Testis (tissue), 3 donors: ENCODE data around the gene MC1R. TPM values are rescaled to one million over a fixed set of nuclear protein-coding genes. Genes with fewer than 3 reads are reported as not detected.
"Not testable (repeated sequence)": the region's sequence is repeated elsewhere in the genome, so short reads cannot be mapped to it uniquely, and the experiment has no call there.

Source experiments
- DNase-seq: peaks from one replicate; pipeline ENCODE4 v3.0.0-alpha.2; 2019
- H3K27ac ChIP-seq, 2 donors: fragments of 200-600 bp; sonication (generic); one replicate each; pipeline ENCODE4 v1.5.1; 2019
- H3K27me3 ChIP-seq: fragments of 200-600 bp; sonication (generic); one replicate; pipeline ENCODE4 v1.5.1; 2019
- H3K36me3 ChIP-seq: fragments of 200-600 bp; sonication (generic); one replicate; pipeline ENCODE4 v1.5.1; 2017; ENCODE audit warnings: low read depth; ENCODE audit errors: missing control alignments
- H3K4me1 ChIP-seq: fragments of 200-600 bp; sonication (generic); one replicate; pipeline ENCODE4 v1.5.1; 2019
- H3K4me3 ChIP-seq, 2 donors: fragments of 200-600 bp; sonication (generic); one replicate each; pipeline ENCODE4 v1.5.1; 2017 to 2019
- H3K9me3 ChIP-seq: fragments of 200-600 bp; sonication (generic); one replicate; pipeline ENCODE4 v1.5.1; 2017
- POLR2A ChIP-seq: fragments of 450-650 bp; IDR thresholded peaks from one replicate; pipeline ENCODE4 v1.6.1; 2017; ENCODE audit warnings: antibody characterized with exemption, mild to moderate bottlenecking, moderate library complexity
- WGBS, 2 donors: methylation state at CpG; one replicate each; pipeline ENCODE4 v1.1.5; 2018; 5-methylcytosine and 5-hydroxymethylcytosine counted together
- intact Hi-C: fragments of 100-400 bp; cut with DNase I; formaldehyde crosslinking; loops from one replicate; pipeline ENCODE4 v1.15.1; 2023; ENCODE audit warnings: low total_unique reads
- polyA plus RNA-seq: library from polyadenylated mRNA; stranded (reverse); fragments of 350-450 nt; fragmentation: Illumina TruSeq; extraction: RNeasy Lipid Tissue Mini Kit (QIAGEN cat#74804); gene quantifications from one replicate; pipeline ENCODE4 v1.2.3, GENCODE V29; 2014; ENCODE audit warnings: low read depth, low replicate concordance; ENCODE audit not compliant: insufficient read depth
- total RNA-seq, 2 donors: library from RNA; depleted of rRNA; stranded (reverse); fragments of >200 nt; gene quantifications; one replicate each; pipeline ENCODE4 v1.2.3, GENCODE V29; 2016
- TF ChIP-seq, protein P1 (sequence below), 3 experiments: fragments of 450-650 bp in 2 of 3; fragments of 200-600 bp in 1 of 3; sonication (generic) in 1 of 3; IDR thresholded peaks; one replicate each; pipeline ENCODE4 v1.5.1; 2016 to 2019; ENCODE audit warnings: antibody characterized with exemption in 3 of 3, mild to moderate bottlenecking in 2 of 3, moderate library complexity in 1 of 3

Gene MC1R
- total and polyA plus RNA-seq, 3 donors from 2014 or later, result 30.1 to 53.7 (median 40.0) TPM

DNA sequence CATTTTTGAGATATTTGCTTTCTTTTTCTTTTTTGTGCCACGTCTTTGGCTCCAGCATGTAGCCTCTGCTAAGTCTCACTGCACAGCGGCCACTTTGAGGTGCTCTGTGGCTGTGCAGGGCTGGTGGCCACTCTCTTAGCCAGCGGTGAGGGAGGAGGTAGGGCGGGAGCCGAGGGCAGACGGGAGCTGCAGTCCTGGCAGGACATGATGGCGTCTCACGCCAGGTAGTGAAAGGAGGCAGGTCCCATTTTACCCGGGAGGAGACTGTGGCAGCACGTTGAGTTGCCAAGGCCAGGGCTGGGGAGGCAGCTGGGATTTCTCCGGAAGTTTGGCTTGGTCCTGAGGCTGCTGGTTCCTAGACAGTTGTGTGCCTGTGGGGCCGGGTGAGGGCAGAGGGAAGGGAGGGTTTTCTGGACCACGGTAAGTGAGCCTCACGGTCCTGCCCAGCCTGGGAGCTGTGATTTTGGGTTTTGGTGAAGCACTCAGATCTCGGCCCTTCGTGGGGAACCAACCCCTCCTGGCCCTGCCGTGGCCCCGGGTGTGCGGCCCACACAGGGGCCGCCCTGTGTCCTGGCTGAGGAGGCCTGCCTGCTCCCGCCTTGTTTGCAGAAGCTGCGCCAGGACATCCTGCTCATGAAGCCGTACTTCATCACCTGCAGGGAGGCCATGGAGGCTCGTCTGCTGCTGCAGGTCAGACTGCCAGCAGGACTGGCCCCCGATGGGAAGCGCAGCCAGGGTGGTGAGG lies 44.3 kb downstream of the MC1R start:
- no peaks in the 10 kb centered on the region for H3K9me3 ChIP-seq
- H3K4me3 ChIP-seq, result no peak overlapping the region
- H3K27ac ChIP-seq, result no peak overlapping the region
- no peak for DNase-seq
- 86 to 89% methylated on average over 11 to 26 of the region's 26 CpGs for whole genome bisulfite sequencing, 2 donors
- intact Hi-C loops, result no loop called here
- no peaks in the 10 kb centered on the region for H3K27me3 ChIP-seq
- TF ChIP-seq, protein P1, sequence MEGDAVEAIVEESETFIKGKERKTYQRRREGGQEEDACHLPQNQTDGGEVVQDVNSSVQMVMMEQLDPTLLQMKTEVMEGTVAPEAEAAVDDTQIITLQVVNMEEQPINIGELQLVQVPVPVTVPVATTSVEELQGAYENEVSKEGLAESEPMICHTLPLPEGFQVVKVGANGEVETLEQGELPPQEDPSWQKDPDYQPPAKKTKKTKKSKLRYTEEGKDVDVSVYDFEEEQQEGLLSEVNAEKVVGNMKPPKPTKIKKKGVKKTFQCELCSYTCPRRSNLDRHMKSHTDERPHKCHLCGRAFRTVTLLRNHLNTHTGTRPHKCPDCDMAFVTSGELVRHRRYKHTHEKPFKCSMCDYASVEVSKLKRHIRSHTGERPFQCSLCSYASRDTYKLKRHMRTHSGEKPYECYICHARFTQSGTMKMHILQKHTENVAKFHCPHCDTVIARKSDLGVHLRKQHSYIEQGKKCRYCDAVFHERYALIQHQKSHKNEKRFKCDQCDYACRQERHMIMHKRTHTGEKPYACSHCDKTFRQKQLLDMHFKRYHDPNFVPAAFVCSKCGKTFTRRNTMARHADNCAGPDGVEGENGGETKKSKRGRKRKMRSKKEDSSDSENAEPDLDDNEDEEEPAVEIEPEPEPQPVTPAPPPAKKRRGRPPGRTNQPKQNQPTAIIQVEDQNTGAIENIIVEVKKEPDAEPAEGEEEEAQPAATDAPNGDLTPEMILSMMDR (IDR thresholded peaks at IDR 0.05), result no peak
- no peak for TF ChIP-seq POLR2A
- no peaks in the 10 kb centered on the region for H3K4me1 ChIP-seq
- no peaks in the 10 kb centered on the region for H3K36me3 ChIP-seq

DNA sequence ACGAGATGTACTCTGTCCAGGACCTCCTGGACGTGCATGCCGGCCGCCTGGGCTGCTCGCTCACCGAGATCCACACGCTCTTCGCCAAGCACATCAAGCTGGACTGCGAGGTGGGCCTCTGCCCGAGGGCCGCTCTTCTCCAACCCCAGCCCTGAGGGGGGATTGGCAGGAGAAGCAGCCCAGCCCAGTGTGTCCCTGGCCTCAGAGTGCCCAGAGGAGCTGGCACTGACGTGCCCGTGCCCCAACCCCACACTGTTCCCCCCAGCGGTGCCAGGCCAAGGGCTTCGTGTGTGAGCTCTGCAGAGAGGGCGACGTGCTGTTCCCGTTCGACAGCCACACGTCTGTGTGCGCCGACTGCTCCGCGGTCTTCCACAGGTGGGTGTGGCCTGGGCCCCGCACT lies 45.5 kb downstream of the MC1R start:
- Histone ChIP-seq H3K27me3 (no peaks in the 10 kb centered on the region), H3K9me3 (no peaks in the 10 kb centered on the region), H3K4me1 (no peaks in the 10 kb centered on the region), H3K36me3 (no peaks in the 10 kb centered on the region), H3K4me3 (no peak overlapping the region), H3K27ac (no peak overlapping the region)
- intact Hi-C loops, result no loop called here
- WGBS, 2 donors, result 90% methylated on average over 24 of the region's 25 CpGs; no CpG with 5 or more reads in 1 of the 2 donors
- no peak for DNase-seq
- TF ChIP-seq, protein P1 (IDR thresholded peaks at IDR 0.05), result no peak
- no peak for TF ChIP-seq POLR2A

DNA sequence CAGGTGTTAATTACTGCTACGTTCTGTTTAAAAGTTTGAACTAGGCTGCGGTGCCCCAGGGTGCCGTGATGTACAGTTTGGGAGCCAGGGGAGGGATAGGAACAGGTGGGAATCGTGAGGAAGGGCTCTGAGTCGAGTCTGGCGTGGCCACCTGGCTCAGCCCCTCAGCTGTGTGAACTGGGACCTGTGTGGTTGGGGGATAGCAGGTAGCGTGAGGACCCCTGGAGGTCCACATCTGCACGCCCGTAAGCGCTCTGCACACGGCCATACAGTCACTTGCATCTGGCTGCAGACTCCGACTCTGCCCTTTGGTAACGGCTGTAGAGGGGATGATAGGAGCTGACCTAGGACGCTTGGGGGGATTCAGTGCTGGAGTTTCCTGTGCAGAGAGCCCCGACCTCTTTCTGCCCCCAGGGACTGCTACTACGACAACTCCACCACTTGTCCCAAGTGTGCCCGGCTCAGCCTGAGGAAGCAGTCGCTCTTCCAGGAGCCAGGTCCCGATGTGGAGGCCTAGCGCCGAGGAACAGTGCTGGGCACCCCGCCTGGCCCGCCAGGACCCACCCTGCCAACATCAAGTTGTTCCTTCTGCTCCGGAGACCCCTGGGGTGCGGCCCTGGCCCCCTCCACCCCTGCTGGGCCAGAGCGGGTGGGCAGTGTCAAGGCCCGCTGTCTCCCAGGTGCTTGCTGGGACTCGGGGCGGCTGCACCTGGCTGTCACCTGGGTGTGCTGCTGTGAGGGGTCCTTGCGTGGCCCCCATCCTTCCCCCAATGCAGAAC lies 47.0 kb downstream of the MC1R start:
- intact Hi-C loops, result no loop called here
- Histone ChIP-seq H3K4me1 (no peaks in the 10 kb centered on the region), H3K36me3 (no peaks in the 10 kb centered on the region), H3K9me3 (no peaks in the 10 kb centered on the region), H3K4me3 (no peak overlapping the region), H3K27me3 (no peaks in the 10 kb centered on the region), H3K27ac (no peak overlapping the region)
- DNase-seq, result no peak
- TF ChIP-seq, protein P1 (IDR thresholded peaks at IDR 0.05), result no peak
- no peak for TF ChIP-seq POLR2A
- WGBS, 2 donors, result 90 to 92% methylated on average over 18 to 30 of the region's 30 CpGs

DNA sequence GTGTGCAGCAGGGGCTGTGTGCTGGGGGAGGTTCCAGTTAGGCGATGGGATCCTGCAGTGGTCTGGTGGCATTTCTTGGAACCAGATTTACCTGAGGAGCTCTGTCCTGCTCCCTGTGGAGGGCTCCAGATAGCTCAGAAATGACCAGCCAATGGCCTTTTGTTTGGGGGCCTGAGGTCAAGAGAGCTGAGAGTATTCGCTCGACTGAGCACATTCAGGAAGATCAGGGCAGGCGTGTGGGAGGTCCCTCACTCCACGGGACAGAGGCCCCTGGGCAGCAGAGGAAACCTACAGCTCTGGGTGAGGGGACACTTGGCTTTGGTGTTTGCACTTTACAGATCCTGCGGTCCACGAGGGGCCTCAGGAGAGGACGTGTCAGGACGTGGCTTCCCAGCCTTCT lies 48.1 kb downstream of the MC1R start:
- intact Hi-C loops, result no loop called here
- Histone ChIP-seq H3K9me3 (no peaks in the 10 kb centered on the region), H3K27ac (no peak overlapping the region), H3K4me3 (no peak overlapping the region), H3K27me3 (no peaks in the 10 kb centered on the region), H3K36me3 (no peaks in the 10 kb centered on the region), H3K4me1 (peaks cover 8% of the 10 kb centered on the region)
- DNase-seq, result no peak
- TF ChIP-seq, protein P1 (IDR thresholded peaks at IDR 0.05), result no peak
- no peak for TF ChIP-seq POLR2A
- WGBS, 2 donors, result 79 to 86% methylated on average over 1 to 9 of the region's 9 CpGs

DNA sequence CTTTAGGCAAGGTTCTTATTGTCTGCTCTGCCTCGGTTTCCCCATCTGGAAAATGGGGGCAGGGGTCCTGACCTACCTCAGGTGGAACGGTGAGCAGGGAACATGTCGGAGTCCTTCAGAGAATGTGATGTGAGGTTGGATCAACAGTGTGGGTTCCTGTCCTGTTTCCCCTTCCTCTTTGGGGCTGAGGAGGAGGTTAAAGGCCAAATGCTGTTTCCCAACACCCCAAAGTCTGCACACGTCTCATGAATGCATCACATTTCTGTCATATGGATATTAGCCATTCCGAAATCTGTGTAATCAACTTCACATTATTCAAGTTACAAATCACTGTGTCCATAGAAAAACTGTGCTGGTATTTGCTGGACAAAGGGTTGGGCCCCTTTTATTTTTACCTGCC lies 48.8 kb downstream of the MC1R start:
- peaks cover 11% of the 10 kb centered on the region for H3K4me1 ChIP-seq
- 83 to 91% methylated on average over 5 of the region's 5 CpGs for WGBS, 2 donors
- H3K9me3 ChIP-seq, intact Hi-C loops, H3K4me3 ChIP-seq, H3K27ac ChIP-seq, H3K36me3 ChIP-seq, H3K27me3 ChIP-seq, DNase-seq: not testable (repeated sequence)

DNA sequence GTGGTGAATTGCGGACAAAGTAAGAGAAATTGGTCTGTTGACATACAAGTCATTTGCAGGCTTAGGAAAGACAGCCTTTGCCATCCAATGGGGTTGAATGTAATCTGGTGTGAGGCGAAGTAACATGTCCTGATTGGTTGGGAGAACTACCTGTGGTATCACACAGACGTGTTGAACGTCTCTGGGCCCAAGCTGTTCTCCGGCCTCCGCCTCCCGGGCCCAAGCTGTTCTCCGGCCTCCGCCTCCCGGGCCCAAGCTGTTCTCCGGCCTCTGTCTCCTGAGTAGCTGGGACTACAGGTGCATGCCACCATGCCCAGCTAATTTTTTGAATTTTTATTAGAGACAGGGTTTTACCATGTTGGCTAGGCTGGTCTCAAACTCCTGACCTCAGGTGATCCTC lies 49.4 kb downstream of the MC1R start:
- WGBS, 2 donors, result 76 to 84% methylated on average over 2 to 11 of the region's 11 CpGs
- H3K36me3 ChIP-seq, H3K4me3 ChIP-seq, intact Hi-C loops, H3K9me3 ChIP-seq, H3K27ac ChIP-seq, DNase-seq, H3K27me3 ChIP-seq: not testable (repeated sequence)
- H3K4me1 ChIP-seq, result peaks cover 11% of the 10 kb centered on the region
